PC-9 (cell line): ENCODE measurements around the gene EMC10. TPM values are rescaled to one million over a fixed set of nuclear protein-coding genes. Genes with fewer than 3 reads are reported as not detected.

ENCODE experiments used
- BruUV-seq: library from RNA; stranded (reverse); fragments of 400-500 nt; replicated peaks from 2 replicates; lab custom pipeline; 2021; lab: Mats Ljungman, UMichigan
- CTCF ChIA-PET: fragments of 300-600 bp; sonication (Branson Sonifier 250); formaldehyde crosslinking; loops from one replicate; lab custom pipeline; 2022; ENCODE audit warnings: antibody characterized with exemption; lab: Charles Lee
- POLR2A ChIA-PET: fragments of 300-600 bp; sonication (Branson Sonifier 250); formaldehyde crosslinking; loops from one replicate; lab custom pipeline; 2022; ENCODE audit warnings: antibody characterized with exemption; ENCODE audit not compliant: unreplicated experiment; lab: Charles Lee
- DNase-seq, 2 experiments: peaks; one replicate each; pipeline versions ENCODE4 v3.0.0 to v3.0.0-alpha.2; 2015 to 2022; ENCODE audit warnings: mixed read lengths in 1 of 2
- H2AFZ ChIP-seq: fragments of 200-600 bp; sonication (generic); 2 replicates; pipeline ENCODE4 v1.8.1; 2017; ENCODE audit warnings: antibody characterized with exemption
- H3F3A ChIP-seq: fragments of 200-600 bp; sonication (generic); 2 replicates; pipeline ENCODE4 v1.8.1; 2017; ENCODE audit warnings: antibody characterized with exemption, mild to moderate bottlenecking, low read depth; ENCODE audit not compliant: insufficient read depth
- H3K27ac ChIP-seq: fragments of 200-600 bp; sonication (generic); 2 replicates; pipeline ENCODE4 v1.6.1; 2016; ENCODE audit warnings: mixed run types
- H3K27me3 ChIP-seq: fragments of 200-600 bp; sonication (generic); 2 replicates; pipeline ENCODE4 v1.6.1; 2016; ENCODE audit warnings: low read depth, mixed run types; ENCODE audit not compliant: insufficient read depth
- H3K36me3 ChIP-seq: fragments of 200-600 bp; sonication (generic); 2 replicates; pipeline ENCODE4 v1.6.1; 2016; ENCODE audit warnings: low read depth, mixed run types
- H3K4me1 ChIP-seq: fragments of 200-600 bp; sonication (generic); replicated peaks from 2 replicates; pipeline ENCODE4 v1.6.1; 2016; ENCODE audit warnings: mixed run types; ENCODE audit not compliant: insufficient read depth
- H3K4me2 ChIP-seq: fragments of 200-600 bp; sonication (generic); 2 replicates; pipeline ENCODE4 v1.6.1; 2017; ENCODE audit warnings: mixed run types
- H3K4me3 ChIP-seq: fragments of 200-600 bp; sonication (generic); 2 replicates; pipeline ENCODE4 v1.6.1; 2016; ENCODE audit warnings: mixed run types
- H3K79me2 ChIP-seq: fragments of 200-600 bp; sonication (generic); 2 replicates; pipeline ENCODE4 v1.6.1; 2017; ENCODE audit warnings: low read depth, mixed run types
- H3K9me2 ChIP-seq: fragments of 200-600 bp; sonication (generic); 2 replicates; pipeline ENCODE4 v1.8.1; 2017; ENCODE audit warnings: mild to moderate bottlenecking; ENCODE audit not compliant: insufficient read depth
- H3K9me3 ChIP-seq: fragments of 200-600 bp; sonication (generic); 2 replicates; pipeline ENCODE4 v1.8.1; 2016; ENCODE audit warnings: low read depth; ENCODE audit not compliant: insufficient read depth
- H4K20me1 ChIP-seq: fragments of 200-600 bp; sonication (generic); 2 replicates; pipeline ENCODE4 v1.8.1; 2017; ENCODE audit not compliant: insufficient read depth
- EZH2 ChIP-seq: fragments of 200-600 bp; sonication (generic); IDR thresholded peaks from 2 replicates; pipeline ENCODE4 v1.8.0; 2017; ENCODE audit warnings: antibody characterized with exemption, low read depth
- intact Hi-C: fragments of 100-400 bp; cut with micrococcal nuclease; formaldehyde crosslinking; loops from one replicate; pipeline ENCODE4 v1.10.0; 2022; ENCODE audit not compliant: unreplicated experiment
- total RNA-seq: library from RNA; stranded (reverse); gene quantifications from 2 replicates; pipeline ENCODE4 v1.2.3, GENCODE V29; 2021
- TF ChIP-seq, protein P1 (sequence below): fragments of 200-600 bp; sonication (generic); conservative IDR thresholded peaks from 2 replicates; pipeline ENCODE4 v1.6.1; 2017; ENCODE audit warnings: mixed run types, antibody characterized with exemption, mild to moderate bottlenecking, moderate library complexity

Gene EMC10
- total RNA-seq, 1 experiment from 2014 or later = 118 TPM

DNA sequence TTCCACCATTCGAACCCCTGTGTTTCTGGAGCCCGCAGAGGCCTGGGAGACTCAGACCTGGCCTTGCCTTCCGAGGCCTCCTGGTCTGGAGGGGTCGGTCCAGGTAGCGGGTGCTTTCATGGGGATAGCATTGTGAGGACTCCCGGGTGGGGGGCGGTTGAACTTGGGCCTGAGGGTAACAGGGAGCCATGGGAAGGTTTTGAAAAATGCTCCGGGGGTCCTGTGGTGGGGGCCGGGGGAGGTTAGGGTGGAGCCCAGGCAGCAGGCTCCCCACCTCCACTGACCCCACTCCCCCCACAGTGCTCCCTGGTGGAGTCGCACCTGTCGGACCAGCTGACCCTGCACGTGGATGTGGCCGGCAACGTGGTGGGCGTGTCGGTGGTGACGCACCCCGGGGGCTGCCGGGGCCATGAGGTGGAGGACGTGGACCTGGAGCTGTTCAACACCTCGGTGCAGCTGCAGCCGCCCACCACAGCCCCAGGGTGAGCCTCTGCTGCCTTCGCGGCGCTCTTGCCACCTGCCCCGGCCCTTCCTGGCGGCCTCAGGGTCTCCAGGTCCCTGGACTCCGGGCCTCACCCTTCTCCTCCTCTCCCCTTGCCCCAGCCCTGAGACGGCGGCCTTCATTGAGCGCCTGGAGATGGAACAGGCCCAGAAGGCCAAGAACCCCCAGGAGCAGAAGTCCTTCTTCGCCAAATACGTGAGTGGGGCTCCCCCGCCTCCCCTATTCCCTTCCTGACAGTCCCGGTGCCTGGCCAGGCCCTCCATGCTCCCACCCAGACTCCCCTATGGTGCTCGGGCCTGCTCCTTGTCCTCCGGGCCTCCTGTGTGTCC lies 4.2 kb downstream of the EMC10 start:
- no peak overlapping the region for H2AFZ ChIP-seq
- peaks cover 8% of the 10 kb centered on the region for H3K4me1 ChIP-seq
- no peak overlapping the region for H3K4me2 ChIP-seq
- no TSS peak for BruUV-seq
- H3K9me3 ChIP-seq = 0 out of 2 replicates have a peak, but pooled peaks cover under 1% of the 10 kb centered on the region
- peaks cover 27% of the 10 kb centered on the region for H4K20me1 ChIP-seq
- H3K36me3 ChIP-seq = 0 out of 2 replicates have a peak, but pooled peaks cover 5% of the 10 kb centered on the region
- H3K27ac ChIP-seq = no peak overlapping the region
- no peak overlapping the region for H3K4me3 ChIP-seq
- ChIA-PET POLR2A (interaction anchor here (0.5 kb wide), 1 partner anchor 470 kb away, joined by 3 read pairs; no protein-coding TSS in a partner anchor), CTCF (no interaction called here)
- TF ChIP-seq EZH2 = no peak
- TF ChIP-seq, protein P1, sequence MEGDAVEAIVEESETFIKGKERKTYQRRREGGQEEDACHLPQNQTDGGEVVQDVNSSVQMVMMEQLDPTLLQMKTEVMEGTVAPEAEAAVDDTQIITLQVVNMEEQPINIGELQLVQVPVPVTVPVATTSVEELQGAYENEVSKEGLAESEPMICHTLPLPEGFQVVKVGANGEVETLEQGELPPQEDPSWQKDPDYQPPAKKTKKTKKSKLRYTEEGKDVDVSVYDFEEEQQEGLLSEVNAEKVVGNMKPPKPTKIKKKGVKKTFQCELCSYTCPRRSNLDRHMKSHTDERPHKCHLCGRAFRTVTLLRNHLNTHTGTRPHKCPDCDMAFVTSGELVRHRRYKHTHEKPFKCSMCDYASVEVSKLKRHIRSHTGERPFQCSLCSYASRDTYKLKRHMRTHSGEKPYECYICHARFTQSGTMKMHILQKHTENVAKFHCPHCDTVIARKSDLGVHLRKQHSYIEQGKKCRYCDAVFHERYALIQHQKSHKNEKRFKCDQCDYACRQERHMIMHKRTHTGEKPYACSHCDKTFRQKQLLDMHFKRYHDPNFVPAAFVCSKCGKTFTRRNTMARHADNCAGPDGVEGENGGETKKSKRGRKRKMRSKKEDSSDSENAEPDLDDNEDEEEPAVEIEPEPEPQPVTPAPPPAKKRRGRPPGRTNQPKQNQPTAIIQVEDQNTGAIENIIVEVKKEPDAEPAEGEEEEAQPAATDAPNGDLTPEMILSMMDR = no peak
- DNase-seq = no peak
- no peaks in the 10 kb centered on the region for H3K27me3 ChIP-seq
- intact Hi-C loops = no loop called here
- H3K9me2 ChIP-seq = no peaks in the 10 kb centered on the region
- H3K79me2 ChIP-seq = peaks cover 27% of the 10 kb centered on the region
- H3F3A ChIP-seq = no peaks in the 10 kb centered on the region; the same call in 1 of the 2 replicates

DNA sequence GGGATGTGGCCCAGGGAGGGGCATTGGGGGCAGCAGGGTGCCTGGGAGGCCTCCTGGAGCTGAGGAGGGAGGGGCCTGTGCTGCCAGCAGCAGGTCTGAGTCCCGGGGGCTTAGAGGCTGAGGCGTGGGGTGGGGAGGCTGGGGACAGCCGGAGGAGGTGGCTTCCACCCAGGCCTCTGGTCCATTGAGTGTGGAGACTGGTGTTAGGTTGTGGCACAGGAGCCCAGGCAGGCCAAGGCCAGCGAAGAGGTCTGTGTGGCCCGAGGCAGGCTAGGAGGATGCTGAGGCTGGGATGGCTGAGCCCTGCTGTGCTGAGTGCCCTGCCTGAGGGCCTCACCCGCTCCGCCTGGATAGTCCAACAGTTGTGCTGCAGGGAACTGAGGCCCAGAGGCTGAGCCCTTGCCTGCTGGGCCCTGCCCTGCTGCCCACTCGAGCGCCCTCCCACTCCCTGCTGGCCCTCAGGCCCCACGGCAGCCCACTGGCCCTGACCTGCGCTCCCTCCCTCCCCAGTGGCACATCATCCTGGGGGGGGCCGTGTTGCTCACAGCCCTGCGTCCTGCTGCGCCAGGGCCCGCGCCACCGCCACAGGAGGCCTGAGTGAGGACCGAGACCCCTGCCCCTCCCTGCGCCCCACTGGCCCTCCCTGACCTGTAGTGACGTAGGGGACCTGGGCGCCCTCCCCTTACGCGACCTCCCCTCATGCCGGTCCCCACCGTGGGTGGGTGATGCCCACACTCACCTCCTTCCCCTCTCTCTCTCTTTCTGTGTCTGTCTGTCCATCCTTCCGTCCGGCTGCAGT lies 5.2 kb downstream of the EMC10 start:
- Histone ChIP-seq H3K4me2 (no peak overlapping the region), H3K79me2 (peaks cover 27% of the 10 kb centered on the region), H3K4me1 (peaks cover 8% of the 10 kb centered on the region), H3F3A (no peaks in the 10 kb centered on the region; the same call in 1 of the 2 replicates), H4K20me1 (peaks cover 27% of the 10 kb centered on the region), H3K9me2 (no peaks in the 10 kb centered on the region), H3K27me3 (no peaks in the 10 kb centered on the region), H3K27ac (no peak overlapping the region), H3K4me3 (no peak overlapping the region), H2AFZ (no peak overlapping the region), H3K36me3 (0 out of 2 replicates have a peak, but pooled peaks cover 5% of the 10 kb centered on the region), H3K9me3 (peaks cover 11% of the 10 kb centered on the region)
- POLR2A ChIA-PET = interaction anchor here (0.5 kb wide), 1 partner anchor 469 kb away, joined by 3 read pairs; no protein-coding TSS in a partner anchor
- CTCF ChIA-PET = no interaction called here
- no peak for TF ChIP-seq EZH2
- TF ChIP-seq, protein P1 = no peak
- DNase-seq = no peak
- no TSS peak for BruUV-seq
- intact Hi-C loops = no loop called here

DNA sequence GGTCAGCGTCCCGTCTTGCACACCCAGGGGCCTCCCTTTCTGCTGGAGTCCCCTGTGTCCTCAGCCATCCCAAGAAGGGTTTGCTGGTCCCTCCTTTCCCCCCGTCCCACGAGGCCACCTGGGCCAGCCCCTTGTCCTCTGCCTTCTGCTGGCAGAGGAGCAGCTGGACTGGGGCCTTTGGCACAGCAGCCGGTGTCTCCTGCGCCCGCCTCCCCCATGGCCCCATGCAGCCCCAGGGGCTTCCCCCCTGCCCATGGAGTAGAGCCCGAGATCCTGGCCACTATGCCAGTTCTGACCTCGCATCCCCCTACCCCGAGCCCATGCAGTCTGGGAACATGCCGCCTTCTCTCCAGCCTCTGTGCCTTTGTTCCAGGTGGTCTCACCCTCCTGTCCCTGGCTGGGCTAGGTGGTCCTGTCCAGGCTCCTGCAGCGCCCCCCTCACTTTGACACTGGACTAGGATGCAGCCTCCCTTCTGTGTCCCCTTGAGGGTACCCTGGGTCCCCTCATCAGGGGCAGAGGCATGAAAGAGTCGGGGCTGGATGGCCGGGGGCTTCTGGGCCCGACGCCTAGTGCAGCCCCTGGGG lies 6.1 kb downstream of the EMC10 start:
- H3K27ac ChIP-seq = no peak overlapping the region
- no peaks in the 10 kb centered on the region for H3K27me3 ChIP-seq
- peaks cover 6% of the 10 kb centered on the region for H3K4me1 ChIP-seq
- H3K79me2 ChIP-seq = peaks cover 22% of the 10 kb centered on the region
- BruUV-seq = no TSS peak
- DNase-seq = no peak
- H3F3A ChIP-seq = no peaks in the 10 kb centered on the region; the same call in 1 of the 2 replicates
- TF ChIP-seq EZH2 = no peak
- TF ChIP-seq, protein P1 = no peak
- intact Hi-C loops = no loop called here
- H3K9me3 ChIP-seq = peaks cover 15% of the 10 kb centered on the region
- H3K36me3 ChIP-seq = 0 out of 2 replicates have a peak, but pooled peaks cover 5% of the 10 kb centered on the region
- H3K4me2 ChIP-seq = no peak overlapping the region
- no peaks in the 10 kb centered on the region for H3K9me2 ChIP-seq
- POLR2A ChIA-PET = no interaction called here
- H4K20me1 ChIP-seq = peaks cover 23% of the 10 kb centered on the region
- no peak overlapping the region for H2AFZ ChIP-seq
- CTCF ChIA-PET = no interaction called here
- no peak overlapping the region for H3K4me3 ChIP-seq
